SK-N-MC (cell line): ENCODE results near the gene DAPK1.

ENCODE experiments used
- EZH2 ChIP-seq: fragments of 200-600 bp; sonication (generic); IDR thresholded peaks from one replicate; pipeline ENCODE4 v1.6.1; 2017; ENCODE audit warnings: antibody characterized with exemption
- FOXP2 ChIP-seq: optimal IDR thresholded peaks from 2 replicates; pipeline ENCODE3; 2011; ENCODE audit warnings: mild to moderate bottlenecking, moderate library complexity; ENCODE audit not compliant: insufficient read depth; ENCODE audit errors: extremely low read length, control extremely low read depth
- POLR2AphosphoS5 ChIP-seq: IDR thresholded peaks from 2 replicates; pipeline ENCODE4 v1.6.1; 2012; ENCODE audit warnings: mild to moderate bottlenecking, low read depth, low read length, borderline replicate concordance

- no peak for TF ChIP-seq POLR2AphosphoS5
- TF ChIP-seq EZH2: no peak
- no peak for TF ChIP-seq FOXP2
Measured at GRCh38 chr9:87558606-87559190, 61.0 kb downstream of the DAPK1 start.
